Esophagus muscularis mucosa (tissue), 4 donors: Measurements from ENCODE around the gene TRERF1. TPM values are rescaled to one million over a fixed set of nuclear protein-coding genes. Genes with fewer than 3 reads are reported as not detected.

Source experiments
- DNase-seq: peaks from one replicate; pipeline ENCODE4 v3.0.0-alpha.2; 2017; ENCODE audit errors: extremely low spot score
- H3K27ac ChIP-seq, 4 donors: fragments of 200-600 bp; sonication (generic); replicated peaks in 1 of 4; 1 replicate in 3 of 4; 2 replicates in 1 of 4; pipeline ENCODE4 v1.5.1; 2016 to 2019; ENCODE audit warnings: mild to moderate bottlenecking in 1 of 4
- H3K27me3 ChIP-seq, 4 donors: fragments of 200-600 bp; sonication (generic); one replicate each; pipeline versions ENCODE4 v1.5.1 to v1.6.0; 2016 to 2019
- H3K36me3 ChIP-seq, 4 donors: fragments of 200-600 bp; sonication (generic); one replicate each; pipeline ENCODE4 v1.5.1; 2016 to 2019
- H3K4me1 ChIP-seq, 4 donors: fragments of 200-600 bp; sonication (generic); one replicate each; pipeline ENCODE4 v1.5.1; 2016 to 2019
- H3K4me3 ChIP-seq, 4 donors: fragments of 200-600 bp; sonication (generic); 1 replicate in 2 of 4; 2 replicates in 2 of 4; pipeline ENCODE4 v1.5.1; 2016 to 2019; ENCODE audit warnings: mild to moderate bottlenecking in 4 of 4, moderate library complexity in 1 of 4
- H3K9me3 ChIP-seq, 4 donors: fragments of 200-600 bp; sonication (generic); 1 replicate in 3 of 4; 2 replicates in 1 of 4; pipeline ENCODE4 v1.5.1; 2016 to 2019
- CTCF ChIP-seq, 3 experiments: fragments of 200-600 bp in 2 of 3; fragments of 450-650 bp in 1 of 3; sonication (generic) in 2 of 3; IDR thresholded peaks; one replicate each; pipeline ENCODE4 v1.5.1; 2017 to 2019; ENCODE audit warnings: antibody characterized with exemption in 3 of 3, mild to moderate bottlenecking in 2 of 3, moderate library complexity in 1 of 3
- EP300 ChIP-seq: sonication (generic); formaldehyde crosslinking; IDR thresholded peaks from one replicate; pipeline ENCODE4 v1.6.1; 2017; ENCODE audit warnings: antibody characterized with exemption
- POLR2A ChIP-seq: fragments of 450-650 bp; IDR thresholded peaks from one replicate; pipeline ENCODE4 v1.6.1; 2017; ENCODE audit warnings: antibody characterized with exemption, moderate library complexity, mild to moderate bottlenecking, low read depth
- POLR2AphosphoS5 ChIP-seq, 2 donors: sonication (generic); formaldehyde crosslinking; IDR thresholded peaks; one replicate each; pipeline ENCODE4 v1.6.1; 2017; ENCODE audit warnings: antibody characterized with exemption in 2 of 2
- WGBS: methylation state at CpG from one replicate; pipeline ENCODE4 v1.1.5; 2018; 5-methylcytosine and 5-hydroxymethylcytosine counted together
- intact Hi-C: fragments of 100-400 bp; cut with DNase I; formaldehyde crosslinking; loops from one replicate; pipeline ENCODE4 v1.15.1; 2023
- total RNA-seq, 4 donors: library from RNA; depleted of rRNA; stranded (reverse); fragments of >200 nt; gene quantifications; one replicate each; pipeline versions ENCODE4 v1.1.0 to v1.2.1, GENCODE V29; 2016

Gene TRERF1
- total RNA-seq, 4 donors from 2014 or later, result 4.6 to 8.6 (median 6.4) TPM

DNA sequence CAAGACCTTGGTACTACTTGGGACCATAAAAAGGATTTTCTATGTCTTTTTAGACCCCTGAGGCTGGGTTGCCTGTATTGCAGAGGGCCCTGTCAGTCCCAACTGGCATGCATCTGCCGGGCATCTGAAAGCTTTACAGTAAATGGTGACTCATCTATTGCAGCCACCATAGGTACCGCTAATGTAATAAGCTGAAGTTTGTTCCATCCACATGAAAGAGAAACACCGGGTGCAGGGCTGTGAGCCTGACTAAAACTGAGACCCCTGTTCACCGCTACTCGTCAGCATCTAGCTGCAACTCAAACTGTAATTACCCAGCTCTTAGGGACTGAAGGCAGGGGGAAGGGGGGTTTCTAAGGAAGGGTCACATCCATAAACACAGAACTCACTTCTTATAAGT is 49.5 kb downstream of the TRERF1 start:
- no peaks in the 10 kb centered on the region for H3K27me3 ChIP-seq
- H3K9me3 ChIP-seq, result no peaks in the 10 kb centered on the region
- no peak for DNase-seq
- intact Hi-C loops, result no loop called here
- H3K27ac ChIP-seq, result no peak overlapping the region
- H3K4me1 ChIP-seq, result peaks cover 19 to 32% (median 24%) of the 10 kb centered on the region in 4 donors
- no peak overlapping the region for H3K4me3 ChIP-seq
- WGBS, result 80% methylated on average over 5 of the region's 5 CpGs
- TF ChIP-seq POLR2A, result no peak
- no peak for TF ChIP-seq CTCF (IDR thresholded peaks at IDR 0.05)
- TF ChIP-seq POLR2AphosphoS5 (IDR thresholded peaks at IDR 0.05), result no peak
- TF ChIP-seq EP300, result no peak
- no peaks in the 10 kb centered on the region for H3K36me3 ChIP-seq

GRCh38 chr6:42401613-42401951 is 50.1 kb downstream of the TRERF1 start:
- DNase-seq, result no peak
- Histone ChIP-seq H3K27ac (no peak overlapping the region), H3K9me3 (no peaks in the 10 kb centered on the region), H3K27me3 (no peaks in the 10 kb centered on the region), H3K4me1 (peaks cover 16 to 26% (median 21%) of the 10 kb centered on the region in 4 donors), H3K36me3 (no peaks in the 10 kb centered on the region), H3K4me3 (no peak overlapping the region)
- WGBS, result 92% methylated on average over 1 of the region's 3 CpGs
- TF ChIP-seq CTCF (IDR thresholded peaks at IDR 0.05) (no peak), EP300 (no peak), POLR2AphosphoS5 (IDR thresholded peaks at IDR 0.05) (no peak), POLR2A (no peak)
- intact Hi-C loops, result no loop called here

DNA sequence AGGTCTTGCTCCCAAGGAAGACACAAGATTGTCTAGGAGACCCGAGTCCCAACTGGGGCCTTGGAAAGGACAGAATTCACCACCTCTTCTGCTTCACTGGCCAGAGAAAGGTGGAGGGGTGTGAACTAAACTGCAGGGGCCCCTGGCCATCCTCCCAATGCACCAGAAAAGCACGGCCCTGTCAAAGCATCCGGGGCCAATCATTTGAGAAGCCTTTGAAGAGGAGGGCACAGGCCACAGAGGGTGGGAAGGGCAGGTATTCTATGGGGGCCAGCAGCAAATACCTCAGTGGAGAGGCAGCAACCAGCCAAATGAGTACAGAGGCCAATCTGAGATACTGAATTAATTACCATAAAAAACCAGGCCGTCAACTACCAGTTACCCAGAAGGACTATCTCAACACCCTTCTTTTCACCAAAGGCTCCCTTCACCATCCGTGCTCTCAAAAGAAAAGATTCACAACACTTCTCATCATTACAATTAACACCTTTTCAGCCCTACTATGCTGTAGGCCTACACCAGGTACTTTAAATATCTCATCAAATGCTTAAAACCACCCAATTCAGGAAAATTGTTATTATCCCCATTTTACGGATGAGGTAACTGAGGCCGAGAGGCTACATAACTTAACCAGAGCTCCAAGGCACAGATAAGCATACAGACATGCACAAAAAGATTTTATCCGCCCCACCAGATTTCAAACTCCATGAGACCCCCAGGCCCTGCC is 50.7 kb downstream of the TRERF1 start:
- Histone ChIP-seq H3K9me3 (no peaks in the 10 kb centered on the region), H3K36me3 (no peaks in the 10 kb centered on the region), H3K27me3 (no peaks in the 10 kb centered on the region), H3K4me3 (no peak overlapping the region), H3K4me1 (peaks cover 10 to 22% (median 20%) of the 10 kb centered on the region in 4 donors), H3K27ac (no peak overlapping the region)
- WGBS, result 74% methylated on average over 6 of the region's 8 CpGs
- TF ChIP-seq POLR2A (no peak), EP300 (no peak), POLR2AphosphoS5 (IDR thresholded peaks at IDR 0.05) (no peak), CTCF (IDR thresholded peaks at IDR 0.05) (no peak)
- intact Hi-C loops, result no loop called here
- no peak for DNase-seq

- intact Hi-C loops, result no loop called here
- no peak overlapping the region for H3K4me3 ChIP-seq
- H3K9me3 ChIP-seq, result no peaks in the 10 kb centered on the region
- no peak for TF ChIP-seq POLR2AphosphoS5 (IDR thresholded peaks at IDR 0.05)
- TF ChIP-seq EP300, result no peak
- no peak for TF ChIP-seq CTCF (IDR thresholded peaks at IDR 0.05)
- no peak for TF ChIP-seq POLR2A
- WGBS, result 96% methylated on average over 8 of the region's 8 CpGs
- H3K4me1 ChIP-seq, result peaks cover 10 to 20% (median 17%) of the 10 kb centered on the region in 4 donors
- DNase-seq, result no peak
- no peaks in the 10 kb centered on the region for H3K27me3 ChIP-seq
- no peaks in the 10 kb centered on the region for H3K36me3 ChIP-seq
- no peak overlapping the region for H3K27ac ChIP-seq
These were observed 51.5 kb downstream of the TRERF1 start for GRCh38 chr6:42400061-42400760.
